Erythroblast (primary cell): ENCODE results near the gene MS4A15.

Source experiments
- GATA1 ChIP-seq: IDR thresholded peaks from 2 replicates; pipeline ENCODE4 v1.6.1; 2011; ENCODE audit warnings: low read depth, mild to moderate bottlenecking, control low read depth, low read length, moderate library complexity
- POLR2A ChIP-seq: IDR thresholded peaks from 2 replicates; pipeline ENCODE4 v1.6.1; 2011; ENCODE audit warnings: mild to moderate bottlenecking, low read length

DNA sequence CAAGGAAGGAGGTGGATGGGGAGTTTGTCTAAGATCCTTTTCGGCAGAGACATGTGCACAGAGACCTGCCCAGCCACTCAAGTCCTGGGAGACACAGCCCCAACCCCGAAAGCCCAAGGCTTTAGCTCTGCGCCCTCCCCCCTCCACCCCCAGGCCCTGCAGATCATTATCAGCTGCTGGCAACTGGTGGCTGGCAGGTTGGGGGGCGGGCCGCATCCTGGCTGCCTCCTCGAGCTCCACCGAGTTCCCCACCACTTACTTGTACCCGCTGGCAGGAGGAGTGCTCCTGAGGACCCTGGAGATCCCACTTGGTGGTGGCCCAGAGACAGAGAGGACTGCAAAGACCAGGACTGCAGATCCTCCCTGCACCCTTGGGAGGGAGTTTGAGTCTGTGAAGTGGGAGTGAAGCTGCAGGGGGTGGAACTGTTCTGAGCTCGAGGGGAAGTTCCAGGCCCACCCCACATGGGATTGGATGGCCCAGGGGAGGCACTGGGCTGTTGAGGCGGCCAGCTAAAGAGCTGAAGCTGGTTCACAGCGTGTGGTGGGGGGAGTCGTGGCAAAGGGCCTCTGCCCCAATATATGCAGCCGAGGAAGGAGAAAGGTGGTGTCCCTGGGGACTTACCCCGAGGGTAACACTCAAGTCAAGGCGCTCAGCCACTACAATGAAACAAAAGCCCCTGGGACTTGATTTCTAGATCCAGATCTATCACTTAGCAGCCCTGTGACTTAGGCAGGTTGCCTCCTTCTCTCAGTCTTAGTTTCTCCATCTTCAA, 65.3 kb downstream of the MS4A15 start:
- no peak for TF ChIP-seq POLR2A
- no peak for TF ChIP-seq GATA1
